Measurements from ENCODE around the gene AGR3.

Gene AGR3

GRCh38 chr7:16905300-16906044, 23.7 kb upstream of the AGR3 start:
- Histone ChIP-seq H3K27me3 (ENCODE audit: low read length) (no peaks in the 10 kb centered on the region), H3K9me3 (ENCODE audit: insufficient read depth, low read length) (no peaks in the 10 kb centered on the region), H3K9me2 (replicated peaks; ENCODE audit: insufficient read depth, low read length) (no peaks in the 10 kb centered on the region), H3K4me2 (ENCODE audit: low read depth, low read length, poor library complexity, severe bottlenecking) (no peak overlapping the region), H4K20me1 (ENCODE audit: low read depth, low read length) (no peaks in the 10 kb centered on the region), H3K9ac (ENCODE audit: low read length) (no peak overlapping the region), H3K4me3 (ENCODE audit: insufficient read depth, low read length, poor library complexity, severe bottlenecking) (no peak overlapping the region), H3K36me3 (ENCODE audit: low read length) (no peaks in the 10 kb centered on the region), H3F3A (ENCODE audit: insufficient read depth) (no peaks in the 10 kb centered on the region), H3K79me2 (ENCODE audit: insufficient read depth, low read length) (no peaks in the 10 kb centered on the region), H2AFZ (ENCODE audit: low read depth, low read length, severe bottlenecking) (no peak overlapping the region), H3K27ac (ENCODE audit: low read depth, low read length) (no peak overlapping the region)
- TF ChIP-seq EZH2phosphoT487 (conservative IDR thresholded peaks at IDR 0.05; ENCODE audit: low read length): no peak
- TF ChIP-seq, protein P1, sequence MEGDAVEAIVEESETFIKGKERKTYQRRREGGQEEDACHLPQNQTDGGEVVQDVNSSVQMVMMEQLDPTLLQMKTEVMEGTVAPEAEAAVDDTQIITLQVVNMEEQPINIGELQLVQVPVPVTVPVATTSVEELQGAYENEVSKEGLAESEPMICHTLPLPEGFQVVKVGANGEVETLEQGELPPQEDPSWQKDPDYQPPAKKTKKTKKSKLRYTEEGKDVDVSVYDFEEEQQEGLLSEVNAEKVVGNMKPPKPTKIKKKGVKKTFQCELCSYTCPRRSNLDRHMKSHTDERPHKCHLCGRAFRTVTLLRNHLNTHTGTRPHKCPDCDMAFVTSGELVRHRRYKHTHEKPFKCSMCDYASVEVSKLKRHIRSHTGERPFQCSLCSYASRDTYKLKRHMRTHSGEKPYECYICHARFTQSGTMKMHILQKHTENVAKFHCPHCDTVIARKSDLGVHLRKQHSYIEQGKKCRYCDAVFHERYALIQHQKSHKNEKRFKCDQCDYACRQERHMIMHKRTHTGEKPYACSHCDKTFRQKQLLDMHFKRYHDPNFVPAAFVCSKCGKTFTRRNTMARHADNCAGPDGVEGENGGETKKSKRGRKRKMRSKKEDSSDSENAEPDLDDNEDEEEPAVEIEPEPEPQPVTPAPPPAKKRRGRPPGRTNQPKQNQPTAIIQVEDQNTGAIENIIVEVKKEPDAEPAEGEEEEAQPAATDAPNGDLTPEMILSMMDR (IDR thresholded peaks at IDR 0.05; ENCODE audit: insufficient read depth, low read length, poor library complexity, severe bottlenecking): no peak

DNA sequence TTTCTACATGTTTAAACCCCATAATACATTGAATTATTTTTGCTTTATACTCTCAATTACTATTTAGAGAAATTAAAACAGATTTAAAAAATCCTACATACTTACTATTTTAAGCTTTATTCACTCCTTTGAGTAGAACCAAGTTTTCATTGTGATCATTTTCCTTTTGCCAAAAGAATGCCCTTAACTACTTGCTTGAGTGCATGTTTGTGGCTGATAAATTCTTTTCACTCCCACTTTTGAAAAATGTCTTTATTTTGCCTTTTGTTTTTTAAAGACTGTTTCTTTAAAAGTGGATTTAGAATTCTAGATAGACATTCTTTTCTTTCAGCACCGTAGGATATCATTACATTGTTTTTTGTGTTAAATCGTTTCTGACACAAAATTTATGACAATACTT, 22.3 kb upstream of the AGR3 start:
- Histone ChIP-seq H3K4me3 (ENCODE audit: insufficient read depth, low read length, poor library complexity, severe bottlenecking) (no peak overlapping the region), H2AFZ (ENCODE audit: low read depth, low read length, severe bottlenecking) (no peak overlapping the region), H3K9me2 (replicated peaks; ENCODE audit: insufficient read depth, low read length) (no peaks in the 10 kb centered on the region), H3K4me2 (ENCODE audit: low read depth, low read length, poor library complexity, severe bottlenecking) (no peak overlapping the region), H3F3A (ENCODE audit: insufficient read depth) (no peaks in the 10 kb centered on the region), H3K9ac (ENCODE audit: low read length) (no peak overlapping the region), H4K20me1 (ENCODE audit: low read depth, low read length) (no peaks in the 10 kb centered on the region), H3K36me3 (ENCODE audit: low read length) (no peaks in the 10 kb centered on the region), H3K79me2 (ENCODE audit: insufficient read depth, low read length) (no peaks in the 10 kb centered on the region), H3K27me3 (ENCODE audit: low read length) (no peaks in the 10 kb centered on the region), H3K27ac (ENCODE audit: low read depth, low read length) (no peak overlapping the region), H3K9me3 (ENCODE audit: insufficient read depth, low read length) (no peaks in the 10 kb centered on the region)
- TF ChIP-seq, protein P1 (IDR thresholded peaks at IDR 0.05; ENCODE audit: insufficient read depth, low read length, poor library complexity, severe bottlenecking): no peak
- TF ChIP-seq EZH2phosphoT487 (conservative IDR thresholded peaks at IDR 0.05; ENCODE audit: low read length): no peak

GRCh38 chr7:16900209-16900768, 18.5 kb upstream of the AGR3 start:
- no peak overlapping the region for H2AFZ ChIP-seq (ENCODE audit: low read depth, low read length, severe bottlenecking)
- no peaks in the 10 kb centered on the region for H3K79me2 ChIP-seq (ENCODE audit: insufficient read depth, low read length)

More at GRCh38 chr7:16900209-16900768, 18.5 kb upstream of the AGR3 start:
- Histone ChIP-seq H3K27me3 (ENCODE audit: low read length) (no peaks in the 10 kb centered on the region), H3K9ac (ENCODE audit: low read length) (no peak overlapping the region), H4K20me1 (ENCODE audit: low read depth, low read length) (no peaks in the 10 kb centered on the region), H3K4me2 (ENCODE audit: low read depth, low read length, poor library complexity, severe bottlenecking) (no peak overlapping the region), H3K9me3 (ENCODE audit: insufficient read depth, low read length) (no peaks in the 10 kb centered on the region), H3K36me3 (ENCODE audit: low read length) (no peaks in the 10 kb centered on the region), H3K27ac (ENCODE audit: low read depth, low read length) (no peak overlapping the region), H3F3A (ENCODE audit: insufficient read depth) (no peaks in the 10 kb centered on the region), H3K4me3 (ENCODE audit: insufficient read depth, low read length, poor library complexity, severe bottlenecking) (no peak overlapping the region), H3K9me2 (replicated peaks; ENCODE audit: insufficient read depth, low read length) (no peaks in the 10 kb centered on the region)
- no peak for TF ChIP-seq EZH2phosphoT487 (conservative IDR thresholded peaks at IDR 0.05; ENCODE audit: low read length)
- TF ChIP-seq, protein P1 (IDR thresholded peaks at IDR 0.05; ENCODE audit: insufficient read depth, low read length, poor library complexity, severe bottlenecking): no peak

Data from SU-DHL-6 (cell line).